ENCODE measurements around the gene EGFR.

The EGFR gene

GRCh38 chr7:55147101-55147500, 128.3 kb downstream of the EGFR start (continued):
- TF ChIP-seq POU6F1 (CRISPR knock-in tag; IDR thresholded peaks at IDR 0.05; ENCODE audit: borderline replicate concordance, low read depth) (no peak), PATZ1 (CRISPR knock-in tag; IDR thresholded peaks at IDR 0.05; ENCODE audit: borderline replicate concordance) (no peak)

GRCh38 chr7:55147736-55148135, 128.9 kb downstream of the EGFR start:
- no peak for TF ChIP-seq PPARA (CRISPR knock-in tag; IDR thresholded peaks at IDR 0.05; ENCODE audit: borderline replicate concordance)
- TF ChIP-seq CSRNP3 (CRISPR knock-in tag; IDR thresholded peaks at IDR 0.05), result no peak
- TF ChIP-seq ZFP3 (CRISPR knock-in tag; IDR thresholded peaks at IDR 0.05), result no peak
- TF ChIP-seq ZFP30 (CRISPR knock-in tag; IDR thresholded peaks at IDR 0.05), result no peak
- TF ChIP-seq POU6F1 (CRISPR knock-in tag; IDR thresholded peaks at IDR 0.05; ENCODE audit: borderline replicate concordance, low read depth), result no peak
- no peak for TF ChIP-seq GLIS3 (CRISPR knock-in tag; IDR thresholded peaks at IDR 0.05)
- TF ChIP-seq ZNF70 (CRISPR knock-in tag; IDR thresholded peaks at IDR 0.05), result no peak
- no peak for TF ChIP-seq TCF4 (CRISPR knock-in tag; IDR thresholded peaks at IDR 0.05; ENCODE audit: borderline replicate concordance)
- no peak for TF ChIP-seq ESRRG (CRISPR knock-in tag; IDR thresholded peaks at IDR 0.05)
- TF ChIP-seq ZC3H10 (CRISPR knock-in tag; IDR thresholded peaks at IDR 0.05), result no peak
- TF ChIP-seq ISL1 (CRISPR knock-in tag; IDR thresholded peaks at IDR 0.05), result no peak
- TF ChIP-seq RARB (CRISPR knock-in tag; IDR thresholded peaks at IDR 0.05), result no peak
- no peak for TF ChIP-seq BACH2 (CRISPR knock-in tag; IDR thresholded peaks at IDR 0.05; ENCODE audit: borderline replicate concordance)
- no peak for TF ChIP-seq TOX (CRISPR knock-in tag; IDR thresholded peaks at IDR 0.05; ENCODE audit: borderline replicate concordance)
- TF ChIP-seq CSDC2 (CRISPR knock-in tag; IDR thresholded peaks at IDR 0.05), result no peak
- TF ChIP-seq SNAI2 (CRISPR knock-in tag; IDR thresholded peaks at IDR 0.05), result no peak
- TF ChIP-seq CREB5 (CRISPR knock-in tag; IDR thresholded peaks at IDR 0.05; ENCODE audit: low read depth), result no peak
- TF ChIP-seq OSR1 (CRISPR knock-in tag; IDR thresholded peaks at IDR 0.05), result no peak

GRCh38 chr7:55148571-55148970, 129.8 kb downstream of the EGFR start:
- ATAC-seq, result no peak
- TF ChIP-seq PATZ1 (CRISPR knock-in tag; IDR thresholded peaks at IDR 0.05; ENCODE audit: borderline replicate concordance) (no peak), ESRRG (CRISPR knock-in tag; IDR thresholded peaks at IDR 0.05) (no peak), RARB (CRISPR knock-in tag; IDR thresholded peaks at IDR 0.05) (no peak), CSDC2 (CRISPR knock-in tag; IDR thresholded peaks at IDR 0.05) (no peak), POU6F1 (CRISPR knock-in tag; IDR thresholded peaks at IDR 0.05; ENCODE audit: borderline replicate concordance, low read depth) (no peak), ZNF8 (CRISPR knock-in tag; IDR thresholded peaks at IDR 0.05) (no peak), ZFP3 (CRISPR knock-in tag; IDR thresholded peaks at IDR 0.05) (no peak), SNAI2 (CRISPR knock-in tag; IDR thresholded peaks at IDR 0.05) (no peak), ZNF70 (CRISPR knock-in tag; IDR thresholded peaks at IDR 0.05) (no peak), TOX (CRISPR knock-in tag; IDR thresholded peaks at IDR 0.05; ENCODE audit: borderline replicate concordance) (no peak), OSR1 (CRISPR knock-in tag; IDR thresholded peaks at IDR 0.05) (no peak), PPARA (CRISPR knock-in tag; IDR thresholded peaks at IDR 0.05; ENCODE audit: borderline replicate concordance) (no peak), GLIS3 (CRISPR knock-in tag; IDR thresholded peaks at IDR 0.05) (no peak), TCF4 (CRISPR knock-in tag; IDR thresholded peaks at IDR 0.05; ENCODE audit: borderline replicate concordance) (no peak), TSHZ2 (CRISPR knock-in tag; IDR thresholded peaks at IDR 0.05) (no peak), ARNTL (CRISPR knock-in tag; IDR thresholded peaks at IDR 0.05; ENCODE audit: borderline replicate concordance, low read depth) (no peak)

More at GRCh38 chr7:55147736-55148135, 128.9 kb downstream of the EGFR start:
- no peak for ATAC-seq

Data from SK-N-SH treated with all-trans-retinoic acid at 6 μM for 48 hours (cell line).